DMS153 treated with DMSO at 0.1 percent for 48 hours (cell line): Measurements from ENCODE around the gene PTCH1.

Source experiments
- DNase-seq: peaks from one replicate; lab custom pipeline; 2025; ENCODE audit not compliant: unreplicated experiment; lab: John Stamatoyannopoulos, UW

Gene PTCH1

GRCh38 chr9:95499847-95500246 lies 16.9 kb downstream of the PTCH1 start:
- DNase-seq = no peak

GRCh38 chr9:95499046-95499676 lies 17.6 kb downstream of the PTCH1 start:
- DNase-seq = no peak

- DNase-seq = no peak
Observed at GRCh38 chr9:95498641-95499040, 18.1 kb downstream of the PTCH1 start.

- no peak for DNase-seq
Observed at GRCh38 chr9:95497772-95498171, 19.0 kb downstream of the PTCH1 start.

- no peak for DNase-seq
Observed at GRCh38 chr9:95496687-95497086, 20.1 kb downstream of the PTCH1 start.

GRCh38 chr9:95495961-95496360 lies 20.8 kb downstream of the PTCH1 start:
- no peak for DNase-seq

- DNase-seq = no peak
Observed at GRCh38 chr9:95495529-95495928, 21.2 kb downstream of the PTCH1 start.

GRCh38 chr9:95494416-95495371 lies 22.1 kb downstream of the PTCH1 start:
- DNase-seq = peak; percentile 87

- DNase-seq = peak; percentile 90
Observed at GRCh38 chr9:95494022-95494415, 22.8 kb downstream of the PTCH1 start.

GRCh38 chr9:95493402-95493801 lies 23.4 kb downstream of the PTCH1 start:
- no peak for DNase-seq

GRCh38 chr9:95491543-95492320 lies 25.0 kb downstream of the PTCH1 start:
- no peak for DNase-seq

GRCh38 chr9:95488954-95489353 lies 27.8 kb downstream of the PTCH1 start:
- DNase-seq = no peak

GRCh38 chr9:95486318-95486717 lies 30.5 kb downstream of the PTCH1 start:
- DNase-seq = no peak

- DNase-seq = no peak
Observed at GRCh38 chr9:95484225-95484624, 32.5 kb downstream of the PTCH1 start.

GRCh38 chr9:95483431-95483830 lies 33.3 kb downstream of the PTCH1 start:
- DNase-seq = no peak

GRCh38 chr9:95482621-95483020 lies 34.1 kb downstream of the PTCH1 start:
- no peak for DNase-seq

GRCh38 chr9:95481000-95481399 lies 35.8 kb downstream of the PTCH1 start:
- DNase-seq = no peak

GRCh38 chr9:95480346-95480745 lies 36.4 kb downstream of the PTCH1 start:
- no peak for DNase-seq

- DNase-seq = no peak
Observed at GRCh38 chr9:95479330-95479729, 37.4 kb downstream of the PTCH1 start.

- DNase-seq = no peak
Observed at GRCh38 chr9:95478335-95478734, 38.4 kb downstream of the PTCH1 start.

GRCh38 chr9:95477885-95478284 lies 38.9 kb downstream of the PTCH1 start:
- DNase-seq = no peak

- DNase-seq = no peak
Observed at GRCh38 chr9:95477441-95477840, 39.3 kb downstream of the PTCH1 start.
